HCT116 (cell line): ENCODE measurements around the gene PGAP3. TPM values are rescaled to one million over a fixed set of nuclear protein-coding genes. Genes with fewer than 3 reads are reported as not detected.

Experiments used
- ATAC-seq: fragments of 200-7000 bp; cut with Tn5 transposase; 2 replicates; pipeline ENCODE4 v1.9.1; 2020; ENCODE audit warnings: mild to moderate bottlenecking, moderate library complexity
- BruUV-seq: library from RNA; stranded (reverse); fragments of 400-500 nt; replicated peaks from 2 replicates; lab custom pipeline; 2021; lab: Mats Ljungman, UMichigan
- CTCF ChIA-PET: fragments of 300-600 bp; sonication (Branson Sonifier 250); formaldehyde crosslinking; loops from one replicate; lab custom pipeline; 2021; ENCODE audit warnings: antibody characterized with exemption; lab: Charles Lee
- POLR2A ChIA-PET: fragments of 300-600, 350-600 bp; sonication (Branson Sonifier 250); formaldehyde crosslinking; loops from one replicate; lab custom pipeline; 2021; ENCODE audit warnings: antibody characterized with exemption; lab: Charles Lee
- RAD21 ChIA-PET, 2 experiments: fragments of 300-600 bp; sonication (Branson Sonifier 250); formaldehyde crosslinking; loops; one replicate each; lab custom pipeline; 2023; ENCODE audit warnings: low total read pairs in 2 of 2; ENCODE audit not compliant: uncharacterized antibody in 2 of 2, unreplicated experiment in 2 of 2, low non-redundant PET in 1 of 2; lab: Charles Lee
- DNase-seq: peaks from one replicate; pipeline ENCODE4 v3.0.0-alpha.2; 2010; ENCODE audit warnings: low read depth, low spot score
- H2AFZ ChIP-seq: fragments of 200-600 bp; shearing (Covaris generic), sonication (generic); 2 replicates; pipeline ENCODE4 v1.6.1; 2017; ENCODE audit warnings: low read depth, mixed run types, mixed read lengths, antibody characterized with exemption, low read length; ENCODE audit not compliant: poor library complexity, severe bottlenecking
- H3K27ac ChIP-seq: 2 replicates; pipeline ENCODE4 v1.5.1; 2012; ENCODE audit warnings: low read depth, low read length
- H3K27me3 ChIP-seq: fragments of 200-600 bp; sonication (generic); 2 replicates; pipeline ENCODE4 v1.6.1; 2016; ENCODE audit warnings: mixed run types, low read length, mixed read lengths; ENCODE audit not compliant: insufficient read depth
- H3K36me3 ChIP-seq, 2 experiments: fragments of 200-500 bp in 1 of 2; fragments of 200-600 bp in 1 of 2; sonication (Bioruptor generic) in 1 of 2; sonication (generic) in 1 of 2; 2 replicates each; pipeline versions ENCODE4 v1.5.1 to v1.6.1; 2014 to 2016; ENCODE audit warnings: low read length in 2 of 2, inconsistent platforms in 1 of 2, mixed read lengths in 1 of 2, mixed run types in 1 of 2; ENCODE audit not compliant: insufficient read depth in 2 of 2, control insufficient read depth in 1 of 2
- H3K4me1 ChIP-seq, 2 experiments: fragments of 200-600 bp in 1 of 2; sonication (generic) in 1 of 2; 2 replicates each; pipeline versions ENCODE4 v1.5.1 to v1.6.1; 2012 to 2017; ENCODE audit warnings: low read length in 2 of 2, inconsistent platforms in 1 of 2, mild to moderate bottlenecking in 1 of 2, mixed read lengths in 1 of 2, mixed run types in 1 of 2, moderate library complexity in 1 of 2; ENCODE audit not compliant: insufficient read depth in 2 of 2, control insufficient read depth in 1 of 2
- H3K4me2 ChIP-seq: fragments of 200-600 bp; sonication (generic); 2 replicates; pipeline ENCODE4 v1.6.1; 2017; ENCODE audit warnings: mixed run types, low read length, mixed read lengths
- H3K4me3 ChIP-seq, 2 experiments: fragments of 200-600 bp in 1 of 2; sonication (generic) in 1 of 2; replicated peaks in 1 of 2; 2 replicates each; pipeline ENCODE4 v1.5.1; 2011 to 2016; ENCODE audit warnings: low read length in 2 of 2, control low read depth in 1 of 2, low read depth in 1 of 2, mild to moderate bottlenecking in 1 of 2, mixed read lengths in 1 of 2, mixed run types in 1 of 2
- H3K79me2 ChIP-seq: fragments of 200-600 bp; sonication (generic); 2 replicates; pipeline ENCODE4 v1.6.1; 2017; ENCODE audit warnings: mild to moderate bottlenecking, mixed run types, low read length, moderate library complexity, mixed read lengths; ENCODE audit not compliant: insufficient read depth
- H3K9ac ChIP-seq: fragments of 200-600 bp; sonication (generic); 2 replicates; pipeline ENCODE4 v1.6.1; 2016; ENCODE audit warnings: low read length, mixed read lengths
- H3K9me2 ChIP-seq: fragments of 200-600 bp; sonication (generic), shearing (Covaris generic); 2 replicates; pipeline ENCODE4 v1.6.1; 2017; ENCODE audit warnings: mixed run types, mild to moderate bottlenecking, moderate library complexity; ENCODE audit not compliant: insufficient read depth
- H3K9me3 ChIP-seq, 2 experiments: fragments of 200-500 bp in 1 of 2; fragments of 200-600 bp in 1 of 2; sonication (Bioruptor generic) in 1 of 2; sonication (generic) in 1 of 2; 2 replicates each; pipeline ENCODE4 v1.6.1; 2014 to 2017; ENCODE audit warnings: low read length in 2 of 2, mixed read lengths in 2 of 2, inconsistent platforms in 1 of 2, low read depth in 1 of 2, mild to moderate bottlenecking in 1 of 2, mixed run types in 1 of 2, moderate library complexity in 1 of 2; ENCODE audit not compliant: control insufficient read depth in 1 of 2, insufficient read depth in 1 of 2
- H4K20me1 ChIP-seq: fragments of 200-600 bp; sonication (generic), shearing (Covaris generic); 2 replicates; pipeline ENCODE4 v1.6.1; 2017; ENCODE audit warnings: mixed run types, mild to moderate bottlenecking, moderate library complexity; ENCODE audit not compliant: insufficient read depth
- CBX3 ChIP-seq: IDR thresholded peaks from 2 replicates; pipeline ENCODE4 v1.6.1; 2012; ENCODE audit warnings: low read depth
- CEBPB ChIP-seq: IDR thresholded peaks from 2 replicates; pipeline ENCODE4 v1.6.1; 2012; ENCODE audit warnings: low read depth
- CTCF ChIP-seq, 3 experiments: fragments of 200-600 bp in 1 of 3; sonication (generic) in 1 of 3; IDR thresholded peaks in 2 of 3; conservative IDR thresholded peaks in 1 of 3; 2 replicates each; pipeline ENCODE4 v1.5.1; 2012 to 2017; ENCODE audit warnings: low read depth in 2 of 3, low read length in 2 of 3, antibody characterized with exemption in 1 of 3, borderline replicate concordance in 1 of 3, control low read depth in 1 of 3, mild to moderate bottlenecking in 1 of 3, mixed read lengths in 1 of 3, mixed run types in 1 of 3, moderate library complexity in 1 of 3; ENCODE audit not compliant: insufficient read depth in 1 of 3
- EGR1 ChIP-seq: IDR thresholded peaks from 2 replicates; pipeline ENCODE4 v1.6.1; 2012; ENCODE audit warnings: low read depth
- EZH2phosphoT487 ChIP-seq: fragments of 200-600 bp; IDR thresholded peaks from 2 replicates; pipeline ENCODE4 v1.6.1; 2018; ENCODE audit warnings: antibody characterized with exemption, borderline replicate concordance
- JUND ChIP-seq: IDR thresholded peaks from 2 replicates; pipeline ENCODE4 v1.6.1; 2012
- MAX ChIP-seq: IDR thresholded peaks from 2 replicates; pipeline ENCODE4 v1.6.1; 2012
- POLR2A ChIP-seq: IDR thresholded peaks from 2 replicates; pipeline ENCODE4 v1.7.0; 2011; ENCODE audit warnings: borderline replicate concordance; ENCODE audit not compliant: insufficient read depth, insufficient read length; ENCODE audit errors: extremely low read depth
- POLR2AphosphoS5 ChIP-seq: IDR thresholded peaks from 2 replicates; pipeline ENCODE4 v1.6.1; 2011; ENCODE audit warnings: mild to moderate bottlenecking, low read depth, low read length, moderate library complexity
- RAD21 ChIP-seq: IDR thresholded peaks from 2 replicates; pipeline ENCODE4 v1.6.1; 2012; ENCODE audit warnings: low read depth, mild to moderate bottlenecking
- REST ChIP-seq: IDR thresholded peaks from 2 replicates; pipeline ENCODE4 v1.6.1; 2012; ENCODE audit warnings: low read depth
- SP1 ChIP-seq: IDR thresholded peaks from 2 replicates; pipeline ENCODE4 v1.6.1; 2012; ENCODE audit warnings: low read depth
- TCF7L2 ChIP-seq: IDR thresholded peaks from 2 replicates; pipeline ENCODE4 v1.7.0; 2011; ENCODE audit warnings: borderline replicate concordance, inconsistent platforms; ENCODE audit not compliant: insufficient read depth, insufficient read length; ENCODE audit errors: extremely low read depth
- YY1 ChIP-seq: IDR thresholded peaks from 2 replicates; pipeline ENCODE4 v1.6.1; 2011; ENCODE audit warnings: low read length, low read depth, moderate library complexity, mild to moderate bottlenecking; ENCODE audit not compliant: insufficient replicate concordance; ENCODE audit errors: extremely low read depth
- ZBTB33 ChIP-seq: IDR thresholded peaks from 2 replicates; pipeline ENCODE4 v1.6.1; 2011; ENCODE audit warnings: mild to moderate bottlenecking, low read length, moderate library complexity; ENCODE audit not compliant: insufficient replicate concordance; ENCODE audit errors: extremely low read depth
- ZFX ChIP-seq: fragments of 450-650 bp; IDR thresholded peaks from 2 replicates; pipeline ENCODE4 v1.6.1; 2017
- ZNF274 ChIP-seq: fragments of 200-500 bp; sonication (Bioruptor generic); IDR thresholded peaks from 2 replicates; pipeline ENCODE4 v1.6.1; 2014; ENCODE audit warnings: mild to moderate bottlenecking, low read depth, low read length, inconsistent platforms
- intact Hi-C: fragments of 100-400 bp; cut with micrococcal nuclease; formaldehyde crosslinking; loops from 2 replicates; pipeline ENCODE4 v1.10.0; 2022
- total RNA-seq: library from RNA; stranded (reverse); gene quantifications from one replicate; pipeline ENCODE4 v1.2.1, GENCODE V29; 2021; ENCODE audit not compliant: unreplicated experiment

PGAP3 gene
- total RNA-seq, 1 experiment from 2014 or later = 15.2 TPM

GRCh38 chr17:39641097-39641496, 46.8 kb downstream of the PGAP3 start:
- no peaks in the 10 kb centered on the region for H3K9me3 ChIP-seq
- no peaks in the 10 kb centered on the region for H4K20me1 ChIP-seq
- H2AFZ ChIP-seq = no peak overlapping the region
- intact Hi-C loops = no loop called here
- TF ChIP-seq ZBTB33 (no peak), CBX3 (no peak), CEBPB (no peak), MAX (no peak), EGR1 (no peak), TCF7L2 (no peak), ZFX (no peak), RAD21 (no peak), POLR2A (no peak), CTCF (IDR thresholded peaks at IDR 0.05 in 2 of 3, conservative IDR thresholded peaks at IDR 0.05 in 1 of 3; ENCODE audit: borderline replicate concordance in 1 of 3, insufficient read depth in 1 of 3, low read depth in 2 of 3, low read length in 2 of 3) (no peak), JUND (no peak), POLR2AphosphoS5 (no peak), SP1 (no peak), YY1 (no peak), EZH2phosphoT487 (no peak), REST (no peak), ZNF274 (no peak)
- H3K79me2 ChIP-seq = peaks cover 73% of the 10 kb centered on the region
- H3K9ac ChIP-seq = no peak overlapping the region
- H3K4me1 ChIP-seq = peaks cover 31 to 56% of the 10 kb centered on the region in 2 experiments
- no peak overlapping the region for H3K4me2 ChIP-seq
- BruUV-seq = no TSS peak
- H3K9me2 ChIP-seq = no peaks in the 10 kb centered on the region
- DNase-seq = no peak
- no peaks in the 10 kb centered on the region for H3K36me3 ChIP-seq
- H3K4me3 ChIP-seq = no peak overlapping the region
- ChIA-PET RAD21 (no interaction called here), POLR2A (no interaction called here), CTCF (no interaction called here)
- no peaks in the 10 kb centered on the region for H3K27me3 ChIP-seq
- ATAC-seq = no peak
- no peak overlapping the region for H3K27ac ChIP-seq
